Ishikawa (cell line): ENCODE data around the gene DIP2B.

Source experiments
- CEBPB ChIP-seq: IDR thresholded peaks from 2 replicates; pipeline ENCODE4 v1.6.1; 2012
- CREB1 ChIP-seq: IDR thresholded peaks from 2 replicates; pipeline ENCODE4 v1.6.1; 2012; ENCODE audit warnings: low read depth
- EGR1 ChIP-seq: IDR thresholded peaks from 2 replicates; pipeline ENCODE4 v1.6.1; 2012
- EP300 ChIP-seq: IDR thresholded peaks from 2 replicates; pipeline ENCODE4 v1.6.1; 2012; ENCODE audit warnings: borderline replicate concordance
- FOXM1 ChIP-seq: IDR thresholded peaks from 2 replicates; pipeline ENCODE4 v1.6.1; 2012; ENCODE audit warnings: low read depth, borderline replicate concordance
- NFIC ChIP-seq: IDR thresholded peaks from 2 replicates; pipeline ENCODE4 v1.6.1; 2012
- RAD21 ChIP-seq: IDR thresholded peaks from 2 replicates; pipeline ENCODE4 v1.6.1; 2012; ENCODE audit warnings: low read depth
- REST ChIP-seq: IDR thresholded peaks from 2 replicates; pipeline ENCODE4 v1.6.1; 2012; ENCODE audit warnings: low read depth, mild to moderate bottlenecking
- TAF1 ChIP-seq: IDR thresholded peaks from 2 replicates; pipeline ENCODE4 v1.6.1; 2012; ENCODE audit warnings: low read depth, mild to moderate bottlenecking
- TCF12 ChIP-seq: IDR thresholded peaks from 2 replicates; pipeline ENCODE4 v1.6.1; 2012; ENCODE audit warnings: low read depth
- TEAD4 ChIP-seq: IDR thresholded peaks from 2 replicates; pipeline ENCODE4 v1.6.1; 2012
- USF1 ChIP-seq: IDR thresholded peaks from 2 replicates; pipeline ENCODE4 v1.6.1; 2012
- YY1 ChIP-seq: IDR thresholded peaks from 2 replicates; pipeline ENCODE4 v1.6.1; 2012; ENCODE audit warnings: low read depth
- ZBTB7A ChIP-seq: IDR thresholded peaks from 2 replicates; pipeline ENCODE4 v1.6.1; 2012; ENCODE audit warnings: low read depth
- TF ChIP-seq, protein P1 (sequence below): IDR thresholded peaks from 2 replicates; pipeline ENCODE4 v1.6.1; 2012

Gene DIP2B

GRCh38 chr12:50723865-50724264 is 219.1 kb downstream of the DIP2B start:
- TF ChIP-seq TAF1 (no peak), YY1 (no peak), TEAD4 (no peak)

DNA sequence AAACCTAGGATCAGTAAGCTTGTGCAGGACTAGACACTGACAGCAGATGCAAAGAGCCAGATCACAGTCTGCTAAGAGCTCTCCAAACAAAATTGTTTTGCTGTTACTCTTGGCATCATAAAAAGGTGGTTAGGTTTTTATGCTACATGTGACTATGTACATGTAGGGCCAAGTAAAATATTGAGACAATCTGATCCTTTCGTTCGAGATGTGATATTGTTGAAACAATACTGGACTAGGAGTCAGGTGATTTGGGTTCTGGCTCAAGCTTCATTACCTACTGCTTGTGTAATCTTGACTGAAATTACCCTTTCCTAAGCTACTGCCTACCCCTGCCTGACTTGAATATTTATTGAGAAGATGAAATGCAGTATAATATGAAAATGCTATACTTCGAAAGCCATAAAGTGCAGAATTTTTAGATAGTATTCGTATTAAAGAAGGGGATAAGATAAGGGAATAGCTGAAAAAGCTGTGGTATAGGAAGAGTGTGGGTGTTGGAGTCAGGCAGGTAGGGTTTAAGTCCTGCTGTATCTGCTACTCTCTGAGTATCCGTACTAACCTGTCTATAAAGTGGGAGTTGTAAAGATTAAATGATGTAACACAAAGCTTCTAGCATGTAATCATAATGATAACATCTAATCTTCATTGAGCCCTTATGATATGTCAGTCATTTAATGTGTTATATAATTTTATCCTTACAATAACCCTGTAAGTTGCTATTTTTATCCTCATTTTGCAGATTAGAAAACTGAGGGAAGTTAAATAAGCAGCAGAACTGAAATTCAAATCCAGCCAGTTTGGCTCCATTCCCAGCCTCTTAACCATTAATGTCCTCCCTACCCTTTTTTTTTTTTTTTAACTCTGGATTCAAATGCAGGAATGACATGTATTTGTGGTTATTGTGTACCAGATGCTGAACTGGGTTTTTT is 220.5 kb downstream of the DIP2B start:
- no peak for TF ChIP-seq TAF1
- TF ChIP-seq FOXM1: no peak
- TF ChIP-seq, protein P1, sequence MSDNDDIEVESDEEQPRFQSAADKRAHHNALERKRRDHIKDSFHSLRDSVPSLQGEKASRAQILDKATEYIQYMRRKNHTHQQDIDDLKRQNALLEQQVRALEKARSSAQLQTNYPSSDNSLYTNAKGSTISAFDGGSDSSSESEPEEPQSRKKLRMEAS: no peak
- no peak for TF ChIP-seq USF1
- TF ChIP-seq NFIC: no peak

- TF ChIP-seq CEBPB (no peak), YY1 (no peak), RAD21 (no peak), USF1 (no peak), ZBTB7A (no peak), TEAD4 (no peak), EP300 (no peak), TCF12 (no peak), CREB1 (no peak), NFIC (no peak), REST (no peak), FOXM1 (no peak), TAF1 (no peak), EGR1 (no peak)
- TF ChIP-seq, protein P1: no peak
Measured at GRCh38 chr12:50727466-50727865, 222.7 kb downstream of the DIP2B start.

DNA sequence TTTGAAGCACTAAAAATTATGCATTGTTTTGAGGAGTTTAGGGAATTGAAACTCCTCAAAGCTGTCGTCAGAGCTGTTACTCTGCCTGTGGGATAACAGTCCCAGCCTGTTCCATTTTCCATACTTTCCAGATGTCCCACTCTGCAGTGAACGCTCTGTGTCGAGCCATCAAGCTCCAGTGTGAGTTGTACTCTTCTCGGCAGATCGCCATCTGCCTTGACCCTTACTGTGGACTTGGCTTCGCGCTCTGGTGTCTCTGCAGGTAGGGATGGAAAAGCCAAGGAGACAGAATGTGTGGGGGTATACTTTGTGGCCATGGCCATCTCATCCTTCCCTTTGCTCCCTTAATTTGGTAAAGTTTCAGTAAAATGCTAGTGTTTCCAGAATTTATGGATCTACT is 223.6 kb downstream of the DIP2B start:
- no peak for TF ChIP-seq USF1
- no peak for TF ChIP-seq CREB1
- TF ChIP-seq NFIC: no peak
- TF ChIP-seq FOXM1: no peak
- no peak for TF ChIP-seq YY1
- TF ChIP-seq TEAD4: no peak
- no peak for TF ChIP-seq TAF1
- TF ChIP-seq RAD21: no peak
- no peak for TF ChIP-seq CEBPB
- TF ChIP-seq TCF12: no peak
- no peak for TF ChIP-seq ZBTB7A
- TF ChIP-seq, protein P1: no peak

GRCh38 chr12:50728841-50729240 is 224.1 kb downstream of the DIP2B start:
- TF ChIP-seq REST (no peak), TCF12 (no peak), TEAD4 (no peak), EGR1 (no peak), RAD21 (no peak), TAF1 (no peak), CEBPB (no peak), NFIC (no peak), YY1 (no peak), EP300 (no peak), FOXM1 (no peak), ZBTB7A (no peak)
